Common myeloid progenitor, CD34-positive (primary cell): ENCODE results near the gene OGA.

ENCODE experiments used
- CTCF ChIA-PET: fragments of 350-600 bp; sonication (Branson Sonifier 250); formaldehyde crosslinking; loops from one replicate; lab custom pipeline; 2021; ENCODE audit warnings: antibody characterized with exemption; lab: Charles Lee
- POLR2A ChIA-PET: fragments of 350-600 bp; sonication (Branson Sonifier 250); formaldehyde crosslinking; loops from one replicate; lab custom pipeline; 2021; ENCODE audit warnings: antibody characterized with exemption; lab: Charles Lee
- DNase-seq, 3 donors: peaks; one replicate each; pipeline versions ENCODE4 v3.0.0 to v3.0.0-alpha.2; 2013
- H3K27ac ChIP-seq, 2 experiments: 1 replicate in 1 of 2; 2 replicates in 1 of 2; pipeline ENCODE4 v1.7.0; 2013; ENCODE audit warnings: inconsistent platforms in 2 of 2, low read length in 2 of 2, mild to moderate bottlenecking in 2 of 2, low read depth in 1 of 2, moderate library complexity in 1 of 2; ENCODE audit not compliant: severe bottlenecking in 2 of 2, insufficient read depth in 1 of 2, poor library complexity in 1 of 2
- H3K27me3 ChIP-seq, 5 experiments: replicated peaks in 2 of 5; 1 replicate in 3 of 5; 2 replicates in 2 of 5; pipeline versions ENCODE4 v1.6.1 to v1.7.0; 2013; ENCODE audit warnings: low read length in 4 of 5, mild to moderate bottlenecking in 2 of 5, moderate library complexity in 2 of 5, inconsistent platforms in 1 of 5; ENCODE audit not compliant: insufficient read depth in 5 of 5, control insufficient read depth in 4 of 5
- H3K36me3 ChIP-seq, 4 experiments: 1 replicate in 2 of 4; 2 replicates in 2 of 4; pipeline versions ENCODE4 v1.6.1 to v1.7.0; 2013; ENCODE audit warnings: low read length in 3 of 4, control low read depth in 1 of 4, mild to moderate bottlenecking in 1 of 4; ENCODE audit not compliant: control insufficient read depth in 4 of 4, insufficient read depth in 4 of 4
- H3K4me1 ChIP-seq, 4 experiments: 1 replicate in 3 of 4; 2 replicates in 1 of 4; pipeline versions ENCODE4 v1.6.1 to v1.7.1; 2013; ENCODE audit warnings: low read length in 3 of 4, mild to moderate bottlenecking in 3 of 4, control low read depth in 1 of 4, inconsistent platforms in 1 of 4, moderate library complexity in 1 of 4; ENCODE audit not compliant: control insufficient read depth in 4 of 4, insufficient read depth in 4 of 4; ENCODE audit errors: control extremely low read depth in 1 of 4
- H3K4me3 ChIP-seq, 7 experiments: 1 replicate in 4 of 7; 2 replicates in 3 of 7; pipeline versions ENCODE4 v1.5.1 to v1.7.0; 2013; ENCODE audit warnings: mild to moderate bottlenecking in 7 of 7, low read length in 6 of 7, moderate library complexity in 6 of 7, inconsistent platforms in 2 of 7, low read depth in 2 of 7, control low read depth in 1 of 7; ENCODE audit not compliant: insufficient read depth in 4 of 7, control insufficient read depth in 1 of 7; ENCODE audit errors: extremely low read depth in 1 of 7
- H3K9me3 ChIP-seq, 5 experiments: 1 replicate in 4 of 5; 2 replicates in 1 of 5; pipeline versions ENCODE4 v1.6.1 to v1.7.1; 2013; ENCODE audit warnings: low read length in 4 of 5, mild to moderate bottlenecking in 2 of 5, inconsistent platforms in 1 of 5, low read depth in 1 of 5, moderate library complexity in 1 of 5; ENCODE audit not compliant: control insufficient read depth in 4 of 5, insufficient read depth in 2 of 5; ENCODE audit errors: control extremely low read depth in 1 of 5
- WGBS: methylation state at CpG from one replicate; pipeline ENCODE4 v1.1.5; 2013; ENCODE audit not compliant: insufficient coverage; 5-methylcytosine and 5-hydroxymethylcytosine counted together

OGA gene

DNA sequence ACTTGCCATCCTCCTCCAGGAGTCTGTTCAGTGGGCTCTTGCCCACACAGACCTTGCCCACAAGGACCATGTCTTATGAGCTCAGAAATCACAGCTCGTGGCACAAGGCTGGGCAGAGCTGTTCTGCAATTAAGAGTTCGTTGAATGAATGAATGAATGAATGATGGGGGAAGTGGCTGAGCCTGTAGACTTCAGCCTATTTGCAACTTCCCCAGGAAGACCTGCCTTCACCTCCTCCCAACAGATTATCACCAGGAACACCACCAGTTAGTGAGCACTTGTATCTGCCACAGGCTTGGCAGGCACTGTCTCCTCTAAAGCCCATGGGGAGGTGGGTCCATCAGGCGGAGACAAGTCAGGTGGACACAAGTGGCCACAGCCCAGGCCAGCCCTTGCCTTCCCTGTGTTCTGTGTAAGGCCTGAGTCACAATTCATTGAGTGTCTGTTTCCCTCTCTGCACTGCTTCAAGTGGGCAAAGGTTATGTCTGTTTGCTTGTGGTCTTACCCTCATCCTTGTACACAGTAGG lies 40.6 kb downstream of the OGA start:
- ChIA-PET POLR2A (no interaction called here), CTCF (interaction anchor here (2.7 to 4.5 kb wide), 2 partner anchors 175 to 563 kb away, joined by 10 to 18 read pairs; no protein-coding TSS in a partner anchor)
- H3K4me3 ChIP-seq: no peak overlapping the region
- peaks cover 0 to 68% (median 38%) of the 10 kb centered on the region in 5 experiments for H3K27me3 ChIP-seq
- H3K9me3 ChIP-seq: no peaks in the 10 kb centered on the region
- no peak for DNase-seq
- H3K27ac ChIP-seq: no peak overlapping the region
- peaks cover 0 to 51% (median 37%) of the 10 kb centered on the region in 4 experiments for H3K4me1 ChIP-seq
- H3K36me3 ChIP-seq: peaks cover 0 to 4% (median 0%) of the 10 kb centered on the region in 4 experiments
- WGBS: 83% methylated on average over 1 of the region's 3 CpGs

DNA sequence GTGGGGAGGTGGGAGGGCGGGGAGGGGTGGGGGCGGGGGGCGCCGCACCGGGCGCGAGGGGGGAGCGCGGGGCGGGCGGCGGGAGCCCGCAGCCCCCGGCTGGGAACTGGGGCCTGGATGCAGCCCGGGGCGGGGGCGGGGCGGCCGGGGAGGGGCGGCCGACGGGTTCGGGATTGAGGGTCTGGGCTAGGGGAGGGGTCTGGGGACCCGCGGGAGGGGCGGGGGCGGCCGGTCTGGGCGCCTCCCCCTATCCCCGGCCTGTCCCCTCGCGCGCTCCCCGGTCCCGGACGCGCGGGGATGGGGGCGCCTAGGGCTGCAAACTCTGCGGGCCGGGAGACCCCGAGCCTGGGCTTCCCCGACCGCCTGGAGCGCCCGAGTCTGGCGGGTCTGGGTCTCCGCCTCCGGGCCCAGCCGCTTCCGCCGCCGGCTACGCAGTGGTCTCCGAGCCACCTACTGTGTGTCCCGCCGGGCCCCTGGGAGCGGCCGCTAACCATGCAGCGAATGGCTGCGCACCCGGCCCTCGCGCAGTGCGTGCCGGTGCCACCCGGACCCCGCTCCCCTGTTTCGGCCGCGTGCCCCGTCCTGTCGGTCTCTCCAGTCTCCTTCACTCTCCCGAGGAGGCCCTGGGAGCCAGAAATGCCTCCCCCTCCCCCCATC lies 42.0 kb downstream of the OGA start:
- DNase-seq: no peak
- POLR2A ChIA-PET: no interaction called here
- peaks cover 0 to 43% (median 24%) of the 10 kb centered on the region in 4 experiments for H3K4me1 ChIP-seq
- no peak overlapping the region for H3K27ac ChIP-seq
- H3K36me3 ChIP-seq: no peaks in the 10 kb centered on the region
- CTCF ChIA-PET: interaction anchor here (2.7 kb wide), 1 partner anchor 174 kb away, joined by 10 read pairs; no protein-coding TSS in a partner anchor
- no peaks in the 10 kb centered on the region for H3K9me3 ChIP-seq
- peaks cover 0 to 82% (median 45%) of the 10 kb centered on the region in 5 experiments for H3K27me3 ChIP-seq
- H3K4me3 ChIP-seq: peak overlapping the region in 3 of 7 experiments; percentile 23 to 50 (median 26)
- 3% methylated on average over 46 of the region's 74 CpGs for WGBS

DNA sequence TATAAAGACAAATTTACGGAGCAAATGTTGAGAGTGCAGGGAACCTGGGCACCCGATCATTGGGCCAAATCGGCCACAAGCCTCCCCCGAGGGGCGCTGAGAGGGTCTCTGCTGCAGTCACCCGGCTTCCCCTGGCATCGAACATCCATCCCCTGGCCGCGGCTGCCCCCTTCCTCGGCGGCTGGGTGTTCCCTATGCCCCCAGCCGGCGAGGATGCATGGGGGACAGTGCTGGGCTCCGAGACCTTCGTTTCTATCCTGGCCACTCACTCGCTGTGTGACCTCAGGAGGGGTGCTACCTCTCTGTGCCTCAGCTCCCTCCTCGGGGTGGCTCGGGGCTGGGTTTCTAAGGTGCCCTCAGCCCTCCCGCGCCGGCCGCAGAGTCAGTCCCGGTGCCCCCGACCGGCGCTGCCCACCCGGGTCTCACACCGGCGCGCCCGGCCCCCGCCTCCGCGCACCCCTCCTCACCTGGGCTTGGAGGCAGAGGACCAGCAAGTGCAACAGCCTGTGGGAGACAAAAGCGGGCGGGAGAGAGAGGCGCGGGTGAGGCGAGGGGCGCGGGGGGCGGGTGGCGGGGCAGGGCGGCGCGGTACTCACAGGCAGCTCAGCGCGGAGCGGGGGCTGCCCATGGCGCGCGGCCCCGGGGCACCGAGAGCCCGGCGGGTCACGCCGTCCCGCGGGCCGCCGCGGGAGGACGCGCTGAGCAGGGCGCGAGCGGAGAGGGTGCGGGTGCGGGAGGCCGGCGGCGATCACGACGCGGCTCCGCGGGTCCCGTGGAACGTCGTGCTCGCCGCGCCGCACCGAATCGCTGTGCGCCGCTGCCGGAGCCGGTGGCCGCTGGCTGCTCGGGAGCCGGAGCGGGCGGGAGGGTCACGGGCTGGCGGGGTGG lies 42.7 kb downstream of the OGA start, which contains the start of gene FGF8:
FGF8 (minus strand) TSS at position 842 of the 888 bp plus-strand sequence; CDS start at position 628, 214 bp downstream.
- ChIA-PET POLR2A (no interaction called here), CTCF (interaction anchor here (1.5 kb wide), 1 partner anchor 172 kb away, joined by 8 read pairs; no protein-coding TSS in a partner anchor)
- Histone ChIP-seq H3K36me3 (no peaks in the 10 kb centered on the region), H3K4me3 (peak within 1 kb of the TSS in 3 of 7 experiments; percentile 40 to 50 (median 45)), H3K27me3 (peaks cover 0 to 90% (median 48%) of the 10 kb centered on the region in 5 experiments), H3K4me1 (peaks cover 0 to 40% (median 24%) of the 10 kb centered on the region in 4 experiments), H3K9me3 (no peaks in the 10 kb centered on the region), H3K27ac (no peak within 1 kb of the TSS)
- WGBS: 1% methylated on average over 43 of the region's 98 CpGs
- no peak for DNase-seq

DNA sequence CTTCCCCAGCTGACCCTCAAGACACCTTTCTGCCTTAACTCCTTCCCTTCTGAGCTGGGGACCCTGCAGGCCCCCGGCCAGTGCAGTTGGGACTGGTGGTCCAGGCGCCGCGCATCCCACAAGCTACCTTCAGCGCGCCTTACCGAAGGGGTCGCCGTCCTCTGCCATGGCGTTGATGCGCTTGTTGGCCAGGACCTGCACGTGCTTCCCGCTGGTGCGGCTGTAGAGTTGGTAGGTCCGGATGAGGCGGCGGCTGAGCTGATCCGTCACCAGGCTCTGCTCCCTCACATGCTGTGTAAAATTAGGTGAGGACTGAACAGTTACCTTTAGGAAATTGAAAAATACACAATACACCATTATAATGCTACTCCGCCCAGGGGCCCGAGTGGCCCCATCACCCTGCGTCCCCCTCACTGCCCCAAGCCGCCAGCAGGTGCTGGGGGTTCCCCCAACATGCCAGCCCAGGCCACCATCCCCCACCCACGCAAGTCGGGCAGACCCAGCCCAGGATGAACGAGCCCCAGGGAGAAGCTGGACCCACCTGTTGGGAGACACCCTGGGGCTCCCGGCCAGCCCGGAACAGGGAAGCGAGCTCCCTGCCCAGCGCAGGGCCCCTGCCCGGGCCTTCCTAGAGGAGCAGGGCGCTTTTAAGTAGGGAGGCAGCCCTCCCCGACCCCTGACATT lies 43.5 kb downstream of the OGA start:
- H3K9me3 ChIP-seq: no peaks in the 10 kb centered on the region
- no peak overlapping the region for H3K27ac ChIP-seq
- H3K27me3 ChIP-seq: peaks cover 0 to 95% (median 48%) of the 10 kb centered on the region in 5 experiments
- CTCF ChIA-PET: interaction anchor here (1.2 to 1.5 kb wide), 2 partner anchors 16 to 172 kb away, joined by 3 to 8 read pairs; no protein-coding TSS in a partner anchor
- peak in 2 of 3 donors; percentile 44 to 56 for DNase-seq
- H3K4me1 ChIP-seq: peaks cover 0 to 32% (median 18%) of the 10 kb centered on the region in 4 experiments
- POLR2A ChIA-PET: no interaction called here
- H3K4me3 ChIP-seq: no peak overlapping the region
- no peaks in the 10 kb centered on the region for H3K36me3 ChIP-seq
- WGBS: 10% methylated on average over 29 of the region's 32 CpGs

DNA sequence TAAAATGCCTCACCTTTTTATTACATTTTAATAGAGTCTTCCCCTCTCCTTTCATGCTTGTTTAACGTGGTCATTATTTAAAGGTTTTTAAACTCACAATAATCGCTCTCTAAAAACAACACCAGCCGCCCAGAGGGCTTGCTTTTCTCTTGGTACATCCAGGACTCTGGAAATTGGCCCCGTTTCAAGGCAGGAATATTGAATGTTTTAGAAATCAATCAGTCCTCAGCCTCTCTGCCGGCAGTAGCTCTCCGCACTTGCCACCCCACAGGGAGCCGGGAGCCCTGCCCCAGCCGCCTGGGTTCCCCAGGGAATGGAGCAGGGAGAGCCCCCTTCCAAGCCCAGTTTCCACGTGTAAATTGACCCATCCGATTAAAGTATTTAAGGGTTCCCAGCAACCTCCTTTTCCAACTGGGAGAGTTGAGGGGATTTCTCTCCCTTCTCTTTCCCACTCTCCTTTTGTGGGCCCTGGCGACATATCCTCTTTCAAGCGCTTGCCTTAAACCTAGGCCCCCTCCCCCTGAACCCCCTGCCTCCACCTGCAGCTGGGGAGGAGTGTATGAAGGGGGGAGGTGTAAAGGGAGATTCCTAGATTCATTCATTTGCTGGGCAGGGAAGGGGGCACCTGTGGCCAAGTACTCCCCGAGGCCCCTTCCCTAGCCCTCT lies 44.2 kb downstream of the OGA start:
- 5% methylated on average over 4 of the region's 13 CpGs for WGBS
- Histone ChIP-seq H3K36me3 (no peaks in the 10 kb centered on the region), H3K4me1 (peaks cover 0 to 25% (median 12%) of the 10 kb centered on the region in 4 experiments), H3K27me3 (peaks cover 2 to 94% (median 48%) of the 10 kb centered on the region in 5 experiments), H3K9me3 (no peaks in the 10 kb centered on the region), H3K27ac (no peak overlapping the region), H3K4me3 (no peak overlapping the region)
- ChIA-PET CTCF (interaction anchor here (0.7 to 2.4 kb wide), 6 partner anchors 9 to 556 kb away, joined by 3 to 8 read pairs (median 4); partner anchors contain the start of gene NPM3), POLR2A (no interaction called here)
- DNase-seq: no peak
